ENCODE measurements around the gene NSMF.
A peak's percentile ranks its signal among the peaks of the same experiment; 100 is the strongest.
"Not testable (repeated sequence)": the region's sequence is repeated elsewhere in the genome, so short reads cannot be mapped to it uniquely, and the experiment has no call there.

Gene NSMF

DNA sequence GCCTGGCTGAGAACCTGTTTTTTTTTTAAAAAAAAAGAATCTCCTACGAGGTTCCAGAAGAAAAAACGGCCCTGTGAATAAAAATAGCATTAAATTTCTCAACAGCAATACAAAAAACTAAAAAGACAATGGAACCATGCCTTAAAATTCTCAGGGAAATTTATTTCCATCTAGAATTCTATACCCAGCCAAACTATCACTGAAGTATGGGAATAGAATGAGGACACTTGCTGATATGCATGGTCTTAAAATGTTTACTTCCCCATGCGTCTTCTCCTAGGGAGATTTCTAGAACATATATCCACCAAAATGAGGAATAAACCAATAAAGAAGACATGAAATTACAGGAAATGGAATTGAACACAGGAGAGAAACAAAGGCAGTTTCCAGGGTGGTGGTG lies 16.5 kb upstream of the NSMF start:
- DNase-seq (ENCODE audit: low read depth in 2 of 2): no peak

DNA sequence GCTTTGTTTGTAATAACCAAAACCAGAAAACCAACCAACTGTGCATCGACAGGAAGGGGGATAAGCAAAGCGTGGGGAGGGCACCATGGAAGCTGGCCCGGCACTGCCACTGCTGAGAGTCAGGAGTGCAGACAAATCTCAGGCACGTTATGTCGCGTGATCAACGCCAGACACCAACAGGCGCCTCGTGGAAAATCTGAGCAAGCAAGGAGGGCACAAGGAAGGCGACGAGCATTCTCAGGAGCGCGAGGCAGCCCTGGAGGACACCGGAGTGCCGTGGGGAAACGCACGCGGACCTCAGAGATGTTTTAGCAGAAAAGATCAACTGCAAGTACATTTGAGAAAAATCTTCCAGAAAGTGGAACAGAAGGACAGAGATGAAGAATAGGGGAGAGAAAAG lies 15.1 kb upstream of the NSMF start:
- DNase-seq (ENCODE audit: low read depth in 2 of 2): no peak

DNA sequence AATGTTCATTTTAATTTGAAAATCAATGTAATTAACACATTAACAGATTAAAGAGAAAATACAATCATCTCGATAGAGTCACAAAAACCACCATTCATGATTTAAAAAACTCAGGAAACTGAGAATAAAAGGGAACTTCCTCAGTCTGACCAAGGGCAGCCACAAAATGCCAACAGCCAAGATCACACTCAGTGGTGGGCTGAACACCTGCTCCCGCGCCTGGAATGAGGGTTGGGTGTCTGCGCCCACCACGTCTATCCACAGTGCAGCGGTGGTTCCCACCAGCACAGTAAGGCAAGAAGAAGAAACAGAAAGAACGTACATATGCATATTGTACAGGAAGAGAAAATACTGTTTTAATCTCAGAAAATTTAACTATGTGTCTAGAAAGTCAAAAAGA lies 11.7 kb upstream of the NSMF start:
- DNase-seq (ENCODE audit: low read depth in 2 of 2): no peak

- DNase-seq (ENCODE audit: low read depth in 2 of 2): no peak
Measured at GRCh38 chr9:137467896-137468295, 8.8 kb upstream of the NSMF start.

GRCh38 chr9:137467161-137467581 lies 8.0 kb upstream of the NSMF start:
- DNase-seq (ENCODE audit: low read depth in 2 of 2): no peak

DNA sequence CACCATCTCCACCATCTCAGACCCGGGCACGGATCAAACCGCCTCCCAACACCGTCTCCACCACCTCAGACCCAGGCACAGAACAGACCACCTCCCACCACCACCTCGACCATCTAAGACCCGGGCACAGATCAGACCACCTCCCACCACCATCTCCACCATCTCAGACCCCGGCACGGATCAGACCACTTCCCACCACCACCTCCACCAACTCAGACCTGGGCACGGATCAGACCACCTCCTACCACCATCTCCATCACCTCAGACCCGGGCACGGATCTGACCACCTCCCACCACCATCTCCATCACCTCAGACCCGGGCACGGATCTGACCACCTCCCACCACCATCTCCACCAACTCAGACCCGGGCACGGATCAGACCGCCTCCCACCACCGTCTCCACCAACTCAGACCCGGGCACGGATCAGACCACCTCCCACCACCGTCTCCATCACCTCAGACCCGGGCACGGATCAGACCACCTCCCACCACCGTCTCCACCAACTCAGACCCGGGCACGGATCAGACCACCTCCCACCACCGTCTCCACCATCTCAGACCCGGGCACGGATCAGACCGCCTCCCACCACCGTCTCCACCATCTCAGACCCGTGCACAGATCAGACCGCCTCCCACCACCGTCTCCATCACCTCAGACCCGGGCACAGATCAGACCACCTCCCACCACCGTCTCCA lies 7.4 kb upstream of the NSMF start:
- DNase-seq (ENCODE audit: low read depth in 2 of 2): not testable (repeated sequence)

GRCh38 chr9:137465720-137466388 lies 6.7 kb upstream of the NSMF start:
- no peak for DNase-seq (ENCODE audit: low read depth in 2 of 2)

DNA sequence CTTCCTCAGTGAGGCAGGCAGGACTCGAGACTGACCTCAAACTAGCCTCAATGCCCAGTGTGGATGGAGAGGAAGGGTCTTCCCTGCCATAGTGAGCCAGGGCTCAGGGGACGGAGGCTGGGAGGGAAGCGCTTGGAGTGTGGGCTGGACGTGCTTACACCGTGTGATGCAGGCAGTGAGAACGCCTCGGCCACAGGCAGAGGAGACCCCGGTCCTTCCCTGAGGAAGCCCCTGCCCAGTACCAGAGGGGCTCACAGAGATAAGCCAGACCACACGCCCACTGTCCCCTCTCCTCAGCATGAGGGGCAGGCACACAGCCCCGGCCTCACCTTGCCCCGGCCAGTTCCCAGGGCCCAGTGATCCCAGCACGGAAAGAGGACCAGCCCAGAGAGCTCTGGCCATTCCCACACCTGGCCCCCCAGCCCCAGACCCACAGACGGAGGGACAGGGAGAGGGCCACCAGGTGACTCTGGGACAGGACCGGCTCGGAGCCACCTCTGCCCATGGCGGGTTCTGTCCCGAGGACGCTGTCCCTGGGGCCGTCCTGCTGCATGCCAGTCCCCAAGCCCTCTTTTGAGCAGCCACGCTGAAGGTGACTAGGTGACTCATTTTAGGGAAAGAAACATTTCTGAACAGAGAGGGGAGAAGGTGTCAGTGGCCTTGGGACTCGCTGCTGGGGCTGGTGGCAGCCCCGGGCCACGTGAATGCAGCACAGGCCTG lies 6.0 kb upstream of the NSMF start:
- no peak for DNase-seq (ENCODE audit: low read depth in 2 of 2)

GRCh38 chr9:137464291-137464999 lies 5.3 kb upstream of the NSMF start:
- no peak for DNase-seq (ENCODE audit: low read depth in 2 of 2)

GRCh38 chr9:137463931-137464290 lies 4.8 kb upstream of the NSMF start:
- DNase-seq (ENCODE audit: low read depth in 2 of 2): no peak

DNA sequence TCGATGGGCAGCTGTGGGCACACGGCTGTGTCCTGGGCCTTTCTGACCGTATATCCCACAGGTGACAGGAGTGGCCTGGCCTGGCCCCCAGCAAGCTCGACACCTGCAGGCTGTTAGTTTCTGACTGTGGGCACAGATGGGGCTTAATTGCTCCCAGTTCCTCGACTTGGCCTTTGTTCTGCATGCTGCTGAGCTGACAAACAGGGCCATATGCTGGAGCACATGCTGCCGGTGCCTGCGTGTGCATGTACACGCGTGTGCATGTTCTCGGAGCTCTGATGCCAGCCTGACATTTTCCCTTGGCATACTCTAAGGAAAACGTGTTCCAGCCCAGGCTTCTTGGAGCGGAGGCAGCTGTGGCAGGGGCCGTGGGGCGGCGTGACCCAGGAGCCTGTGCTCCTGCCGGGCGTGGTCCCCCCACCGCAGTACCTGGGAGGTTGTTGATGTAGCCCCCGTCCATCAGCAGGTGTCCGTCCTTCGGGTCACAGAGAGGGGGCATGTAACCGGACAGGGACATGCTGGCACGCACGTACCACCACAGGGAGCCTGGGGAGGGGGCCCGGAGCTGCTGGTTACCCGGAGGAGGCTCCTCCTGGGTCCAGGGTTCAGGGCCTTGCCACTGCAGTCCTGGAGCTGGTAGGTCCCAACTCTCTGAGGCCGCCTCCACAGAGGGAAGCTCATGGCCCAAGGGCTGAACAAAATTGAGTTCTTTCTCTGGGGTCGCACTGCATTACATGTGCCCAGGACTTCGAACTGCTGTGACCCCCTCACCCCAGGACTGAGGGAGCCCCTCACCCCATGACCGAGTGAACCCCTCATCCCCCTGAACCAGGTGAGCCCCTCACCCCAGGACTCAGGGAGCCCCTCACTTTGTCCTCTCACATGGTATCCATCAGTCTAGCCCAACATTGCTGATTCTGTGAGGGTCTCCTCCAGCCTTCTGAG lies 4.1 kb upstream of the NSMF start:
- no peak for DNase-seq (ENCODE audit: low read depth in 2 of 2)

DNA sequence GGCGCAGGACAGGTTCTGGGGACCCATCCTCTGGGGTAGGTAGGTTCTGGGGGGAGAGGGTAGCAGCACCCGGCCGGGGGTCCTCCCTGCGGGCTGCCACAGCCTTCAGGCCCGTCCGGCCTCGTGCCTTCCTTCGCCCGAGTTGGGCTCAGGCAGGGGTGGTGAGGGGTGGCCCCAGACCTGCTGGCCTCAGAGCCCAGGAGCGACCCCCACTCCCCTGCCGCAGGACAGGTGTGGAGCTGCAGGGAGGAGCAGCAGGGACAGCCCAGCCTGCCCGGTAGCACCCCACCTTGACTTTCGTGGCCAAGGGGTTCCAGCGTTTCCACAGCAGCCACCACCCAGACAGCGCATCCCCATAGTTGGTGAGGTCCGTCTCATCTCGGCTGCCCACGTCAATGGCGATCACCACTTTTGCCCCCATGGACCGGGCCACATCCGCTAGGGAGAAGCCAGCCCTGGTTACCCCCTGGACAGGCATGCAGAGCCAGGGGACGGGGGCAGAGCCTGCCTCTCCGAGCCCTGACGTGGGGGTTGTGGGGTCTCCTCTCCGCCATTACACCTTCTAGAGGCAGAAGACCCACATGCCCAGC lies 3.4 kb upstream of the NSMF start:
- no peak for DNase-seq (ENCODE audit: low read depth in 2 of 2)

DNA sequence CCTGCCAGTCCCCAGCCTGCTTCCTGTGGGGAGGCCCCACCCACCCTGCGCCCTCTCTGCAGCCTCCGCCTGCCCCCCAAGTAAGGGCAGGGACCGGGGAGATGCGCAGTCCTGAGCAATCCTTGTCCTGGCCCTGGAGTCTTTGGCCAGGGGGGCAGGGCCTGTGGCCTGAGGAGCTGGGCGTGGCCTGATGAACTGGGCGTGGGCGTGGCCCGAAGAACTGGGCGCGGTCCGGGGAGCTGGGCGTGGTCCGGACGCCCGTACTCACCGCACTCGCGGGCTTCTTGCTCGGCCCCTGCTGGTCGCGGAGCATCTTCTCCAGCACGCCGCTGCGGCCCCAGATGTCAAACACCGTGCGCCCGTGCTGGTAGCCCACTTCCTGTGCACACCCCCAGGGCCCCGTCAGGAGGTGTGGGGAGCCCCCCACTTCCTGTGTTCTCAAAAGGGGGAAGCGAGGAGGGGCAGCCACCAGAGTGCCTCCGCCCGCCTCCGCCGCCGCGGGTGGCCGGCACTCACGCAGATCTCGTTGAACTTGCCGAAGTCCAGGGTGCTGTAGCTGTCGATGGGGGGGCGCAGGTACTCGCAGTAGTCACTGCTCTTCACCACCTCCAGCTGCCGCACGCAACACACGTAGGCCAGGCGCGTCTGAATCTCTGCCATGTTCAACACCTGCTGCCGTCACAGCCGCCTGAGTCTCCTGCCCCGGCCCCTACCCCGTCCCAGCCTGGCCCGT lies 2.7 kb upstream of the NSMF start:
- DNase-seq (ENCODE audit: low read depth in 2 of 2): peak; percentile 42 to 72

- no peak for DNase-seq (ENCODE audit: low read depth in 2 of 2)
Measured at GRCh38 chr9:137461316-137461662, 2.2 kb upstream of the NSMF start.

- DNase-seq (ENCODE audit: low read depth in 2 of 2): no peak
Measured at GRCh38 chr9:137460363-137461315, 1.5 kb upstream of the NSMF start.

GRCh38 chr9:137459601-137460362 lies 648 bp upstream of the NSMF start:
- DNase-seq (ENCODE audit: low read depth in 2 of 2): no peak

- DNase-seq (ENCODE audit: low read depth in 2 of 2): no peak
Measured at GRCh38 chr9:137458194-137459151, 661 bp downstream of the NSMF start.
